Osteocyte (in vitro differentiated cells): ENCODE measurements around the gene FAM193B. TPM values are rescaled to one million over a fixed set of nuclear protein-coding genes. Genes with fewer than 3 reads are reported as not detected.

ENCODE experiments used
- DNase-seq: peaks from one replicate; pipeline ENCODE4 v3.0.0; 2021; ENCODE audit warnings: mixed read lengths; ENCODE audit not compliant: unreplicated experiment; ENCODE audit errors: extremely low spot score
- H3K27ac Mint-ChIP-seq: one replicate; pipeline ENCODE4 v1.8.0; 2021; ENCODE audit warnings: mild to moderate bottlenecking, mixed read lengths; ENCODE audit not compliant: unreplicated experiment
- H3K27me3 Mint-ChIP-seq: one replicate; pipeline ENCODE4 v1.8.0; 2021; ENCODE audit warnings: mixed read lengths; ENCODE audit not compliant: unreplicated experiment
- H3K36me3 Mint-ChIP-seq: one replicate; pipeline ENCODE4 v1.8.0; 2021; ENCODE audit warnings: mixed read lengths; ENCODE audit not compliant: unreplicated experiment
- H3K4me1 Mint-ChIP-seq: one replicate; pipeline ENCODE4 v1.8.0; 2021; ENCODE audit warnings: mixed read lengths; ENCODE audit not compliant: unreplicated experiment
- H3K4me3 Mint-ChIP-seq: one replicate; pipeline ENCODE4 v1.8.0; 2021; ENCODE audit warnings: mild to moderate bottlenecking, moderate library complexity, mixed read lengths; ENCODE audit not compliant: unreplicated experiment
- H3K9me3 Mint-ChIP-seq: one replicate; pipeline ENCODE4 v1.8.0; 2021; ENCODE audit warnings: mixed read lengths; ENCODE audit not compliant: unreplicated experiment
- CTCF ChIP-seq: fragments of 200-600 bp; sonication (generic); IDR thresholded peaks from 2 replicates; pipeline ENCODE4 v1.5.0; 2021; ENCODE audit warnings: antibody characterized with exemption, mild to moderate bottlenecking, moderate library complexity
- total RNA-seq: library from RNA; stranded (reverse); gene quantifications from 2 replicates; pipeline ENCODE4 v1.2.1, GENCODE V29; 2021

The FAM193B gene
- total RNA-seq, 1 donor from 2014 or later: 97.2 TPM

- Mint-ChIP-seq H3K27ac (no peak overlapping the region), H3K4me3 (no peak overlapping the region), H3K4me1 (no peaks in the 10 kb centered on the region), H3K27me3 (no peaks in the 10 kb centered on the region), H3K9me3 (no peaks in the 10 kb centered on the region), H3K36me3 (peaks cover 30% of the 10 kb centered on the region)
- TF ChIP-seq CTCF: no peak
- DNase-seq: no peak
These were observed 25.7 kb downstream of the FAM193B start for GRCh38 chr5:177528631-177529030.

DNA sequence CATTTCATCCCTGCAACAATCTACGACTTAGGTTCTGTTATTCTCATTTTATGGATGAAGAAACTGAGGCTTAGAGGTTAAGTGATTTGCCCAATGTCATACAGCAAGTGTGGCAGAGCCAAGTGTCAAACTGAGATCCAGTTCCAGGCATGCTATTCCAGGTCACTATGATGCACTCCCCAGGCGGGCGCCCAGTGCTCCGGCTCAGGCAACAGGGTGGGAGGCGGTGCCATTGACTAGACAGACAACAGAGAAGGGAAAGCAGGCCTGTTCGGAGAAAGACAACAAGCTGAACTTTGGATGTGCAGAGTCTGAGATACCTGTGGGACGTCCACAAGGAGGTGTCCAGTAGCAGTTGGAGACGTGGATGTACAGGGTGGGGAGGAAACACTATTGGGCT is 26.8 kb downstream of the FAM193B start:
- no peak for TF ChIP-seq CTCF
- Mint-ChIP-seq H3K4me1 (no peaks in the 10 kb centered on the region), H3K27me3 (no peaks in the 10 kb centered on the region), H3K27ac (no peak overlapping the region), H3K9me3 (no peaks in the 10 kb centered on the region), H3K36me3 (peaks cover 28% of the 10 kb centered on the region), H3K4me3 (no peak overlapping the region)
- DNase-seq: no peak

DNA sequence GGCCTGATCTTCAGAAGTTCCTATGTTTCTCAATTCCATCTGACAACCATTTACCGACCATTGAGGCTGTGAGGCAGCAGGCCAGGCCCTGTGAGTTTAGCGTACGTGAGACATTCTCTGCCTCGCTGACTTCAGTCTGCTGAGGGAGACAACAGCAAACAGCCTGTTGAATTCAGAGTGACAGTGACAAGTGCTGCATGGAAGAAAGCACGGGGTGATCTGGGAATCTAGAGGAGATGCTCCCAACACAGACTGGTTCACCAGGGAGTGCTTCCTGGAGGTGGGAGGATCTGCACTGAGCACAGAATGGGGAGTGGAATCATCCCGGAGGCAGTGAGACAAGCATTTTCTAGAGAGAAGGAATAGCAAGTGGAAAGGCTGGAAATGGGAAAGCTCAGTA is 27.6 kb downstream of the FAM193B start:
- Mint-ChIP-seq H3K4me3 (no peak overlapping the region), H3K27ac (no peak overlapping the region), H3K36me3 (peaks cover 25% of the 10 kb centered on the region), H3K4me1 (no peaks in the 10 kb centered on the region), H3K9me3 (no peaks in the 10 kb centered on the region), H3K27me3 (no peaks in the 10 kb centered on the region)
- no peak for DNase-seq
- no peak for TF ChIP-seq CTCF

GRCh38 chr5:177526191-177526590 is 28.2 kb downstream of the FAM193B start:
- Mint-ChIP-seq H3K27me3 (no peaks in the 10 kb centered on the region), H3K4me1 (no peaks in the 10 kb centered on the region), H3K4me3 (no peak overlapping the region), H3K27ac (no peak overlapping the region), H3K36me3 (peaks cover 30% of the 10 kb centered on the region), H3K9me3 (no peaks in the 10 kb centered on the region)
- DNase-seq: no peak
- no peak for TF ChIP-seq CTCF

GRCh38 chr5:177524941-177525655 is 29.3 kb downstream of the FAM193B start:
- Mint-ChIP-seq H3K4me1 (peaks cover 4% of the 10 kb centered on the region), H3K4me3 (no peak overlapping the region), H3K9me3 (no peaks in the 10 kb centered on the region), H3K27me3 (no peaks in the 10 kb centered on the region), H3K36me3 (peaks cover 29% of the 10 kb centered on the region), H3K27ac (no peak overlapping the region)
- no peak for TF ChIP-seq CTCF
- DNase-seq: no peak
